ENCODE results near the gene PKNOX2. TPM values are rescaled to one million over a fixed set of nuclear protein-coding genes. Genes with fewer than 3 reads are reported as not detected.
A peak's percentile ranks its signal among the peaks of the same experiment; 100 is the strongest.

PKNOX2 gene
- total and polyA plus RNA-seq, 2 of the 4 experiments (the other 2 are of a cell fraction): 0.72 to 2.3 TPM

DNA sequence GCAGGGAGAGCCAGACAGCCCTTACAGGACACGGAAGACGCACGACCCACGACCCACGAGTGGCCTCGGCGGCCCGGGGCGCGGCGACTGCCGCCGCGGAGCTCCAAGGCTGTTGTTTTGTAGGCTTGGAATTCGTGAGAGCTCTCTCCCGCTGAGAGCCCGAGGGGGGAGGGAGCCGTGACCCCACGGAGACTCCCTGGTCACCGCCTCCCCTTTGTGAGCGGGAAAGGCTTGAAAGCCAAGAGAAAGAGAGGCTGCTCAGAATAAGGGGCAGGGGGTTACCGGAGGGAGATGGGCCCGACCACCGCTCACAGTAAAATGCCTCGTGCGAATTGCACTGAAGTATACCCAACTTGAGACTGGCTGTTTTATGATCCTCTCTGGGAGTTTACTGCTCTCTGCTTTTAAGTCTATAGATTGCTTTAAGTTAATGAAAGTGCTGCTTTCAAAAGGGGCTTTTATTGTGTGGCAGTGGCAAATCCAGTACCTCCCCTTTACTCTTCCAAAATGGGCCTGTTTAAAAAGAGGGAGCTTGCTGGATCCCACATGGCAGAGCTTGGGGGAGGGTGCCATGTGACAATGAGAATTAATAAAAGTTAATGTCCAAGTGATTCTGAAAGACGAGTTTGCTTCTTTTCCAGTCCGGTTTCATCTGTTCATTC lies 2.9 kb downstream of the PKNOX2 start:
- POLR2A ChIA-PET (ENCODE audit: unreplicated experiment): interaction anchor here (1.5 kb wide), 1 partner anchor 178 kb away, joined by 4 read pairs; no protein-coding TSS in a partner anchor
- Histone ChIP-seq H3K4me1 (ENCODE audit: control insufficient read depth, insufficient read depth, low read length) (peaks cover 19% of the 10 kb centered on the region), H2BK15ac (ENCODE audit: low read depth, low read length) (no peak overlapping the region), H3K14ac (replicated peaks; ENCODE audit: low read depth, low read length) (peak overlapping the region; percentile 28), H3K9me3 (ENCODE audit: control insufficient read depth, insufficient read depth, low read length) (no peaks in the 10 kb centered on the region), H3K9ac (ENCODE audit: low read depth, low read length) (peak overlapping the region; percentile 28; the same call in 1 of the 2 replicates), H3K4me2 (ENCODE audit: low read depth, low read length) (peak overlapping the region; percentile 61; the same call in 1 of the 2 replicates), H3K56ac (ENCODE audit: extremely low read depth, insufficient read depth, low read length) (no peak overlapping the region), H4K8ac (ENCODE audit: low read depth in 2 of 2, low read length in 2 of 2) (peak overlapping the region; percentile 22 to 71; a peak in 2 of 4 replicates), H2BK20ac (ENCODE audit: low read depth, low read length) (0 out of 2 replicates have a peak overlapping the region, but pooled peaks have one; percentile 5), H3K27ac (ENCODE audit: insufficient read depth, low read length) (peak overlapping the region; percentile 55; the same call in 1 of the 2 replicates), H4K5ac (ENCODE audit: low read depth, low read length) (no peak overlapping the region; the same call in 1 of the 2 replicates), H3K27me3 (ENCODE audit: control insufficient read depth, insufficient read depth, low read length) (no peaks in the 10 kb centered on the region; the same call in 1 of the 2 replicates), H3K79me1 (ENCODE audit: low read depth in 1 of 2, low read length in 2 of 2) (peaks cover 0 to 16% of the 10 kb centered on the region in 2 experiments; a peak in 1 of 4 replicates), H2AK9ac (replicated peaks; ENCODE audit: low read depth, low read length, poor library complexity) (no peak overlapping the region), H3K4ac (ENCODE audit: low read depth, low read length) (0 out of 2 replicates have a peak overlapping the region, but pooled peaks have one; percentile 25), H2AK5ac (ENCODE audit: low read depth, low read length) (peak overlapping the region; percentile 77; the same call in 1 of the 2 replicates), H3K18ac (ENCODE audit: low read depth, low read length) (no peak overlapping the region; the same call in 1 of the 2 replicates), H2AFZ (replicated peaks; ENCODE audit: low read length, poor library complexity) (peak overlapping the region; percentile 48), H3K23ac (ENCODE audit: low read depth, low read length) (peak overlapping the region; percentile 15; the same call in 1 of the 2 replicates), H3K9me1 (ENCODE audit: insufficient read depth, low read length) (peaks cover 8% of the 10 kb centered on the region), H3K4me3 (ENCODE audit: insufficient read depth, low read depth, low read length) (no peak overlapping the region), H2BK120ac (ENCODE audit: low read depth, low read length) (peak overlapping the region; percentile 33; the same call in 1 of the 2 replicates), H2BK5ac (ENCODE audit: low read depth, low read length, poor library complexity, severe bottlenecking) (no peak overlapping the region), H4K20me1 (ENCODE audit: insufficient read depth, low read length) (no peaks in the 10 kb centered on the region), H4K91ac (ENCODE audit: insufficient read depth, low read depth, low read length) (0 out of 2 replicates have a peak overlapping the region, but pooled peaks have one; percentile 13), H3K36me3 (ENCODE audit: control insufficient read depth, insufficient read depth, low read length) (no peaks in the 10 kb centered on the region)
- intact Hi-C loops (cut with micrococcal nuclease) (no loop called here), dilution Hi-C loops (cut with HindIII; ENCODE audit: low sequenced_read_pairs, unreplicated experiment) (no loop called here), in situ Hi-C loops (cut with MboI; ENCODE audit: low sequenced_read_pairs) (loop anchor here (10.0 kb wide), 1 partner anchor 237 kb away; no protein-coding TSS in a partner anchor)
- WGBS, 2 experiments (ENCODE audit: extremely low coverage in 2 of 2, insufficient read length in 1 of 2): 15% methylated on average over 19 of the region's 28 CpGs; no CpG with 5 or more reads in 1 of the 2 experiments
- CTCF ChIA-PET: interaction anchor here (1.2 to 2.1 kb wide), 3 partner anchors 76 to 197 kb away, joined by 3 to 6 read pairs (median 4); no protein-coding TSS in a partner anchor
- DNase-seq (peak; percentile 25), ATAC-seq (ENCODE audit: low read depth) (no peak)
- TF ChIP-seq, protein P1, sequence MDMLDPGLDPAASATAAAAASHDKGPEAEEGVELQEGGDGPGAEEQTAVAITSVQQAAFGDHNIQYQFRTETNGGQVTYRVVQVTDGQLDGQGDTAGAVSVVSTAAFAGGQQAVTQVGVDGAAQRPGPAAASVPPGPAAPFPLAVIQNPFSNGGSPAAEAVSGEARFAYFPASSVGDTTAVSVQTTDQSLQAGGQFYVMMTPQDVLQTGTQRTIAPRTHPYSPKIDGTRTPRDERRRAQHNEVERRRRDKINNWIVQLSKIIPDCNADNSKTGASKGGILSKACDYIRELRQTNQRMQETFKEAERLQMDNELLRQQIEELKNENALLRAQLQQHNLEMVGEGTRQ (IDR thresholded peaks at IDR 0.05; ENCODE audit: low read depth, low read length): no peak
- no peak for TF ChIP-seq NFE2L2 (IDR thresholded peaks at IDR 0.05; ENCODE audit: low read depth, low read length)
- 0 out of 2 replicates have a peak, but pooled peaks have one; percentile 29 for TF ChIP-seq POLR2A (IDR thresholded peaks at IDR 0.05; ENCODE audit: low read depth, low read length)
- no peak for TF ChIP-seq SMC3 (IDR thresholded peaks at IDR 0.05; ENCODE audit: low read depth, low read length)
- TF ChIP-seq MAFK (IDR thresholded peaks at IDR 0.05; ENCODE audit: low read depth, low read length): no peak
- TF ChIP-seq, protein P2, sequence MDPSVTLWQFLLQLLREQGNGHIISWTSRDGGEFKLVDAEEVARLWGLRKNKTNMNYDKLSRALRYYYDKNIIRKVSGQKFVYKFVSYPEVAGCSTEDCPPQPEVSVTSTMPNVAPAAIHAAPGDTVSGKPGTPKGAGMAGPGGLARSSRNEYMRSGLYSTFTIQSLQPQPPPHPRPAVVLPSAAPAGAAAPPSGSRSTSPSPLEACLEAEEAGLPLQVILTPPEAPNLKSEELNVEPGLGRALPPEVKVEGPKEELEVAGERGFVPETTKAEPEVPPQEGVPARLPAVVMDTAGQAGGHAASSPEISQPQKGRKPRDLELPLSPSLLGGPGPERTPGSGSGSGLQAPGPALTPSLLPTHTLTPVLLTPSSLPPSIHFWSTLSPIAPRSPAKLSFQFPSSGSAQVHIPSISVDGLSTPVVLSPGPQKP (IDR thresholded peaks at IDR 0.05; ENCODE audit: borderline replicate concordance, low read depth, low read length): no peak
- no peak for TF ChIP-seq MXI1 (IDR thresholded peaks at IDR 0.05; ENCODE audit: borderline replicate concordance, low read depth, low read length)
- TF ChIP-seq, protein P3, sequence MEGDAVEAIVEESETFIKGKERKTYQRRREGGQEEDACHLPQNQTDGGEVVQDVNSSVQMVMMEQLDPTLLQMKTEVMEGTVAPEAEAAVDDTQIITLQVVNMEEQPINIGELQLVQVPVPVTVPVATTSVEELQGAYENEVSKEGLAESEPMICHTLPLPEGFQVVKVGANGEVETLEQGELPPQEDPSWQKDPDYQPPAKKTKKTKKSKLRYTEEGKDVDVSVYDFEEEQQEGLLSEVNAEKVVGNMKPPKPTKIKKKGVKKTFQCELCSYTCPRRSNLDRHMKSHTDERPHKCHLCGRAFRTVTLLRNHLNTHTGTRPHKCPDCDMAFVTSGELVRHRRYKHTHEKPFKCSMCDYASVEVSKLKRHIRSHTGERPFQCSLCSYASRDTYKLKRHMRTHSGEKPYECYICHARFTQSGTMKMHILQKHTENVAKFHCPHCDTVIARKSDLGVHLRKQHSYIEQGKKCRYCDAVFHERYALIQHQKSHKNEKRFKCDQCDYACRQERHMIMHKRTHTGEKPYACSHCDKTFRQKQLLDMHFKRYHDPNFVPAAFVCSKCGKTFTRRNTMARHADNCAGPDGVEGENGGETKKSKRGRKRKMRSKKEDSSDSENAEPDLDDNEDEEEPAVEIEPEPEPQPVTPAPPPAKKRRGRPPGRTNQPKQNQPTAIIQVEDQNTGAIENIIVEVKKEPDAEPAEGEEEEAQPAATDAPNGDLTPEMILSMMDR (conservative IDR thresholded peaks at IDR 0.05; ENCODE audit: low read depth, low read length): no peak
- BruUV-seq (replicated peaks): no TSS peak

Measured in IMR-90 (cell line).